Erythroblast (primary cell): ENCODE measurements around the gene CTPS1.

Experiments
- GATA1 ChIP-seq: IDR thresholded peaks from 2 replicates; pipeline ENCODE4 v1.6.1; 2011; ENCODE audit warnings: low read depth, mild to moderate bottlenecking, control low read depth, low read length, moderate library complexity
- POLR2A ChIP-seq: IDR thresholded peaks from 2 replicates; pipeline ENCODE4 v1.6.1; 2011; ENCODE audit warnings: mild to moderate bottlenecking, low read length

GRCh38 chr1:40985161-40985560, 5.7 kb downstream of the CTPS1 start:
- TF ChIP-seq POLR2A = no peak
- no peak for TF ChIP-seq GATA1
